ENCODE measurements around the gene CBX7. TPM values are rescaled to one million over a fixed set of nuclear protein-coding genes. Genes with fewer than 3 reads are reported as not detected.
"Not testable (repeated sequence)": the region's sequence is repeated elsewhere in the genome, so short reads cannot be mapped to it uniquely, and the experiment has no call there.

The CBX7 gene
- total RNA-seq, 1 donor from 2014 or later = 5.3 TPM

DNA sequence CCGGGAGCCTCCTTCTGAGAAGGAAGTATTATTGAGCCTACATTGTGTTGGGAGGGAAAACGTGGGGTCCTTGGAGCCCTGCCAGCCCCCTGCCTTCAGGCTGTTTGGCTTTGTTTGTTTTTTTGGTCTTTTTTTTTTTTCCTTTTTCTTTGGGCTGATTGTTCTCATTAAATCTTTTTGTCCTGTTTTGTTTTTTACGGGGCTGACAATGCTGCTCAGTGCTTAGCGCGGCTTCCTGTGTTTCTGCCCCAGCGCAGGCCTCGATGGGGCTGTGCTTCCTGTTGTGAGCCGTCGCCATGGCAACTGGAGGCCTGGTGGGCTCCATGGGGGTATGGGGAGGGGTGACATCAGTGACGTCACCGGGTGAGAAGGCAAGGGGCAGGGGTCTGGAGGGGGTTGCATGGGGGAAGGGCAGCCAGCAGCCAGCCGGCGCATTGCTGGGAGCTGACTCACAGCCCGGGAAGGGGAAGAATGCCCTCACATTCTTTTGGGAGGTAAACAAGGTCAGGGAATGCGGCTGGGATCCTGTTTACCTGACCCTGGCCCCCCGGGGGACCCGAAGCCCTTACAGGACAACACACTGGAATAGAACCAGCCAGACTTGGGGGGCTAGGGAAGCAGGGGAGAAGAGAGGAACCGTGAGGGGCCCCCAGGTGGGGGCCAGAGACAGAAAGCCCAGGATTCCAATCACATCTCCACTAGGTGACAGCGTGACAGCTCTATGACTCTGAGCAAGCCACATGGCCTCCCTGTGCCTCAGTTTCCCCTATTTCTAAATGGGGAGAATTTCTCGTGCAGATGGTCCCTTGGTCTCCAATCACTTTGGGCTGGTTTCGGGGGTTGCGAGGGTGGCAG, 22.2 kb upstream of the CBX7 start:
- DNase-seq (ENCODE audit: low read depth) = peak; percentile 75

DNA sequence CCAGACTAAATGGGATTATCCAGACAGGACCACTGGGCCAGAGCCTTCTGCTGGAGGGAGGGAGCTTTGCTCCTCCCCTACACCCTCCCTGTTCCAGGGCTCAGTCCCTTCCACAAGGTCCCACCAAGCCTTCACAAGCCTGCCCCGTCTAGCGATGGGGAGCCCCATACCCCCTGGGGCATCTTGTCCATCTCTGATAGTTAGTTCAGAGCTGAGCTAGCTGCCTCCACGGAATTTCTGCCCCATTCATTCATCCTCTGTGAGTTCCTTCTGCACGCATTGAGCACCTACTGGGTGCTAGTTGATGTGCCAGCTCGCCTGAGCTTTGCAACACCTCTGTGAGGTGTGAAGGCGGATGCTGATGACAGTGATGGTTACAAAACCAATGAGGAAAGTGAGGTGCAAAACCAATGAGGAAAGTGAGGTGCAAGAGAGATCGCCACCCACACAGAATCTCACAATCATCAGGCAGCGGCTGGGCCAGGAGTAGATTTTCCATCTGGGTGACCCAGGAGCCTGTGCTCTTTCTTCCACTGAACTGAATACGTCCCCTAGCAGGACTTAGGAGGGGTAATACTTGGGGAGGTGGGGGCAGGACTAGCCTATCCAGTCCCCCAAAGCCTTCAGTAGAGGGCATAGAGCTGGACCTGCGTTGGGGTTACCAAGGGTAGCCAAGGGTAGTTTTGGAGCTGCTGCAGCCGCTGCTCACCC, 21.5 kb upstream of the CBX7 start:
- no peak for DNase-seq (ENCODE audit: low read depth)

DNA sequence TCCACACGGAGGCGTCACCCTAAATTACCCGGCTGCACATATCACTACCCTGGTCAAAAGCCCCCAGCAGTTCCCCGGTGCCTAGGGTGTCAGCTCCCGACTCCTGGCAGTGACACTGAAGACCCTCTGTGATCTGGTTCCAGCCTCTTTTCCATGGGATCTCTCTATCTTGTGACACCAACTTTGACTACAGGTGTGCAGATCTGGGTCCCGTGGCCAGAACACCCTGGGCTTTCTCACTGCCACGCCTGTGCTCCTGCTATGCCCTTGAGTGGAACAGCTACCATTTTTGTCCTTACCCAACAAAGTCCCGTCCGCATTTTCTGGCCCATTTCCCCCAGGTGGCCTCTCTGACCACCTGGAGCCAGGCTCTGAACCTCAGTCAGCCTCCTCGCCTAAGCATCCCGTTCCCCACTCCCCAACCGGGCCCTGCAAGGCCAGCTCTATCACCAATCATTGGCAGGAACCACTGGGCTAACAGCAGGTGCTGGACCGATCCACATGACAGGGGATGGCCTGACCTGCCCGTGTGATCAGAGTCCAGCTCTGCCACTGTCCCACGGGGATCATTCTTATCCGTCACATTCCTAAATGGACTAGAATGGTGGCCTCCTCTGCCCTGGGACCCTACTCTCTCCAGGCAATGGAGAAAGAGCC, 20.7 kb upstream of the CBX7 start:
- peak; percentile 35 for DNase-seq (ENCODE audit: low read depth)

DNA sequence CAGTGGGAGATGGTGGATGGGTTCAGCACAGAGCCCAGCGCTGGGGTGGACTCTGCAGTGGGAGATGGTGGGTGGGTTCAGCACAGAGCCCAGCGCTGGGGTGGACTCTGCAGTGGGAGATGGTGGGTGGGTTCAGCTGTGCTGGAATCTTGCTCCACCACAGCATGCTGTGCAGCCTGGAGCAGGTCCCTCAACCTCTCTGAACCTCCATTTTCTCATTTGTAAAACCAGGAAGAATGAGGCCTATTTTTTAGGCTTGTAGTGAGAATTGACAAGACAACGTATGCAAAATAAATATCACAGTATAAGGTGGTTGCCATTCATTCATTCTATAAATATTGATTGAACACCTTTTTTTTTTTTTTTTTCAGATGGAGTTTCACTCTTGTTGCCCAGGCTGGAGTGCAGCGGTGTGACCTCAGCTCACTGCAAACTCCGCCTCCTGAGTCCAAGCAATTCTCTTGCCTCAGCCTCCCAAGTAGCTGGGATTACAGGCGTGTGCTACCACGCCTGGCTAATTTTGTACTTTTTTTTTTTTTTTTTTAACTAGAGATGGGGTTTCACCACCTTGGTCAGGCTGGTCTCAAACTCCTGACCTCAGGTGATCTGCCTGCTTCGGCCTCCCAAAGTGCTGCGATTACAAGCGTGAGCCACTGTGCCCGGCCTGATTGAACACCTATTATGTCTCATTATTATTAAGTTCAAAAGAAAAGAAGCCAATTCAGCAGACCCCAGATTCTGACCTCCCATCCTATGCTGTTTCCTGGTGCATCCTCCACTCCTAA, 20.0 kb upstream of the CBX7 start:
- DNase-seq (ENCODE audit: low read depth) = not testable (repeated sequence)

DNA sequence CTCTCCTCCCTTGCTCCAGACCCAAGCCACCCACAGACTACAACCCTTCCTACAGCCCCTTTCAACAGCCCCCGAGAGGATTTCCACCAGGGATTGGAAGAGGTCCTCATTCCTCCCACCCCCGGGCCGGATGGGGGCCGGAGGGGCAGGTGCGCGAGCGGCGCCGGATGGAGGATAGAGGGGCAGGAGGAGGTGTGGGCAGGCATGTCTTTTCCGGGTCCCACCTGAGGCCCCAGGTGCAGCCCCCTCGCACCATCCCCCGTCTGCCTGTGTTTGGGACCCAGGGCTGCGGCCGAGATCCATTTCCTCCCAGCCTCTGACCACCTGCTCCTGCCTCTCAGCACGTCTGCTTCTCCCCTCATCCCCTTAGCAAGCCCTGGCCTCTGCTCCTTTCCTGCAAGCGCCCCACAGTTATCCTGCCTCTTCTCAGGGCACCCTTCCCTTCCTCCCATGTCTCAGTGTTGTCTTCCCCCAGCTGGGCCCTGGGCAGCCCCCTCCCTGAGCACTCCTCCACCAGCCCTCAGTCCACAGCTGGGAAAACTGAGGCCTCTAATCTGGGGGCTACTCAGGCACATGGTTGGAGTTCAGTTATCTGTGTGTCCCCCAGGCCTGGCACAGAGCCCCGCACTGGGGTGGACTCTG, 19.3 kb upstream of the CBX7 start:
- peak; percentile 70 for DNase-seq (ENCODE audit: low read depth)

DNA sequence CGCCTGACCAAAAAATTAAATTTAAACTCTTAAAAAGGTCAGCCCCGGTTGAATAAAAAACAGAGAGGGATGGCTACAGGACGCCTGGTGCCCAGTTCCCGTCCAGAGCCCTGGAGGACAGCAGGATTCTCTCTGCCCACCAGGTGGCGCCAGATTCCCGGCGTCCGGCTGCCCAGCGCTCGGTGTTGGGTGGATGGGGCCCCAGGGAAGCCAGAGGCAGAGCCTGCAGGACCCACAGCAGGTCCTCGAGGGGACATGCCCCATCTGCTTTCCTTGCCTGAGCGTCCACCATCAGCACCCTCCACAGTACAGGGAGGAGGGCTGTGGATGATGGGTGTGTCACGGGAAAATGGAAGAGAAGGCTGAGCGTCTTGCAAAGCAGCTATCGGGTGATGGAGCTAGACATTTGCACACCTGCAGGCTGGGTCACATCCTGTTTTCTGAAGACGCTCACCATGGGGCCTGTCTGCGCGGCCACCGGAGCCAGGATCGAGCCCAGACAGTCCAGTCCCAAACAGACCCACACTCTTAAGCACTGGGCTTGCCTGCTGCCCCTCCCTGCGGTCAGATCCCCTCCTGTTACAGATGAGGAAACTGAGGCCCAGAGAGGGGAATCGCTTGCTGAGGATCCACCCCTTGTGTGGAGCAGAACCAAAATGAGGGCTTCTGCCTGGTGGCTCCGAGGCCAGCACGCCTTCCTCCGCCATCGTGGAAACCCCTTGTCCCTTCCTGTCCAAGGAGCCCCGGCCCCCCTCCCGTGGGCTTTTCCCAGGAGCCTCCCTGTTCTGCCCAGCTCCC, 18.5 kb upstream of the CBX7 start:
- peak; percentile 85 for DNase-seq (ENCODE audit: low read depth)

DNA sequence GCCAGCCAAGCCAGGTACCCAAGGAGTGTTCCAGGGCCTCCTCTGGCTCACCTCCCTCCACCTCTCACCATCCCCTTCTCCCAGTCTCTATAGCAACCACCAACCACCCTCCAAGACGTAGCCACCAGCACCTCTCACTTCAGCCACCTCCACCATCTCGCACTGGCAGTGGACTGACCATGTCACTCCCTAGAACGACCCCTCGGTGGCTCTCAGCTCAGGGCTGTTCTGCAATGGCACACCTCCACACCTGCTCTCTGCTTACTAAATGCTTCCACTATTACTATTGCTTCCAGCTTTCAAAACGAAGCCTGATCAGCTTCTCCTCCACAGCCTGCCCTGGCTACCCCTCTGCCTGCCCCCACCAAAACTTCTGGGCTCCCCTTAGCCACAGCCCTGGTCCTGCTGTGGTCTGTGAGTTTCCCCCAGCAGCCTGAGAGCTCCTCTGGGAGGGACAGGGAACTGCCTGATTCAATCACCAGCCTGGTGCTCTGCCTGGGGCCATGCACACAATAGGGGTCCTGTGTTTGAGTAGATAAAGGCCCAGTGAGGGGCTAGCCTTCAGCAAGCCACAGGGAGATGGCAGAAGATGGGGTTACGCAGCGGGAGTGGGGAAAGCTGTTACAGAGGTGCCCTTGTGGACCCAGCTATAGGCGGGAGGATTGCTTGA, 17.5 kb upstream of the CBX7 start:
- DNase-seq (ENCODE audit: low read depth) = no peak

DNA sequence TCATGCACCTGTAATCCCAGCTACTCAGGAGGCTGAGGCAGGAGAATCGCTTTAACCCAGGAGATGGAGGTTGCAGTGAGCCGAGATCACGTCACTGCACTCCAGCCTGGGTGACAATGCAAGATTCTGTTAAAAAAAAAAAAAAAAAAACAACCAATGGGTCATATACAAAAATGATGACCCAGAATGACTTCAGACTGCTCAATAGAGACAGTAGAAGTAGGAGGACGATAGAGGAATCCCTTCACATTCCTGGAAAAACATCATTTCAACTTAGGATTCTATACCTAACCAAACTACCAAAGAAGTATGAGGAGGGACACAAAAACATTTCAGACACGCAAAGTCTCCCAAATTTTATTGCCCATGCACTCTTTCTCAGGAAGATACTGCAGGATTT, 14.1 kb upstream of the CBX7 start:
- no peak for DNase-seq (ENCODE audit: low read depth)

DNA sequence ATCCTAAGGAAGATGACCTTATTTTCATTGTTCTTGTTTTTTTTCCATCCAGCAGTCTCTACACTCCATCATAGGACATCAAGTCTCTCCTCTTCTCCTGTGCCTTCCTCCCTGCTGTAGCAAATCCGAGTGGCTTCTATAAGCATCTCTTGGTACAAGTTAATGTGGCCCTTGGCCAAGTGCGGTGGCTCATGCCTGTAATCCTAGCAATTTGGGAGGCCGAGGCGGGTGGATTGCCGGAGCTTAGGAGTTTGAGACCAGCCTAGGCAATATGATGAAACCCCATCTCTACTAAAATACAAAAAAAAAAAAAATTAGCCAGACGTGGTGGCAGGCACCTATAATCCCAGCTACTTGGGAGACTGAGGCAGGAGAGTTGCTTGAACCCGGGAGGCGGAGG, 3.6 kb upstream of the CBX7 start:
- DNase-seq (ENCODE audit: low read depth) = not testable (repeated sequence)

DNA sequence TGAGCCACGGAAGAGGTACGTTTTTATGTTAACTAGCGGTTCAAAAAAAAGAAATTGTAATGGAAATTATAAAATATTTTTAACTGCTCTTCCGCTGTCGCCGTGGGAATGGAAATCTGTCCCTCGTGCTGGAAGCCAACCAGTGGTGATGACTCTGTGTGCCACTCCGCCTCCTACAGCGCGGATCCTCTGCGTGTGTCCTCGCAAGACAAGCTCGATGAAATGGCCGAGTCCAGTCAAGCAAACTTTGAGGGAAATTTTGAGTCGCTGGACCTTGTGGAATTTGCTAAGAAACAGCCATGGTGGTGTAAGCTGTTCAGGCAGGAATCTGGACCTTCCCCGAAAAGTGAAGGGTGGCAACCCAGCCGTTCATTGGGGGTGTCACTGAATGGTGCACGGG, 2.9 kb upstream of the CBX7 start:
- DNase-seq (ENCODE audit: low read depth) = no peak

DNA sequence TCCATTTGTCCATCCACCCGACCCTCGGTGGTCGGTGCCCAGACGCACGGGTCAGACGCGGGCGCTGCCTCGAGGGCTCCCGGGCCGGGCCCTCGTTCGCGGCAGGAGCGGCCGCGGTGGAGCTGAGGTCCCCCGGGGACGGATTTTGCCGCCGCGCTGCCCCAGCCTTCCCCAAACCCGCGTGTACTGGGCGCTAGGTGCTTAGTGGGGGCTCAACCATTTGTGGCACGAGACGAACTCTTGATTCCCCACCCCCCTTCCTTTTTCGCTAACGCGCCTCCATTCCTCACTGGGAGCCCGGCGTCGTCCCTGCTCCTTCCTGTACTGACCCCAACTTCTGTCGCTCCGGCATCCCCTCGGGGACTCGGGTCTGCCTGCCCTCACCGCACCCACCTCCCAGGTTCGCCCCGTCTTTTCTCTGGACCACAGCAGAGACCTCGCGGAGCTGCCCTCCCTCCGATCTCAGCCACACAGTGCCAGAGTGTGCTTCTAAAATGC, 789 bp upstream of the CBX7 start:
- no peak for DNase-seq (ENCODE audit: low read depth)

DNA sequence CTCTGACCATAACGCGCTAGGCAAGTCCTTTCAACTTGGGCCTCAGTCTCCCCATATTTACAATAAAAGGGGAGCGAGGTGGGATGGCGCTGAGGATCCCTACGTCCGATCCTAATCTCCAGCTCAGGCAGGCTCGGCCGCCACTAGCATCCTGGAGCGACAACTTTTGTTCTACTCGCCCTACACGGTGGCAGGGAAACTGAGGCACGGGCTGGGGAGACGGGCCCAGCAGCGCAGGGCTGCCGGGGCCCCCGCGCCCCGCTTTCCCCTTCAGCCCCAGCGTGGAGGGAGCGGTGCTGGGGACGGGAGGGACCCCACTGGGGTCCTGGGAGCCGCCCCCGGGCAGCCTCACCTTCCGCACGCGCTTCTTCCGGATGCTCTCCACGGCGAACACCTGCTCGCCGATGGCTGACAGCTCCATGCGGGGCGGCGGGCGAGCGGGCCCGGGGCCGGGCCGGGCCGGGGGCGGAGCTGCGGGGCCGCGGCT, 413 bp downstream of the CBX7 start:
- DNase-seq (ENCODE audit: low read depth) = no peak

DNA sequence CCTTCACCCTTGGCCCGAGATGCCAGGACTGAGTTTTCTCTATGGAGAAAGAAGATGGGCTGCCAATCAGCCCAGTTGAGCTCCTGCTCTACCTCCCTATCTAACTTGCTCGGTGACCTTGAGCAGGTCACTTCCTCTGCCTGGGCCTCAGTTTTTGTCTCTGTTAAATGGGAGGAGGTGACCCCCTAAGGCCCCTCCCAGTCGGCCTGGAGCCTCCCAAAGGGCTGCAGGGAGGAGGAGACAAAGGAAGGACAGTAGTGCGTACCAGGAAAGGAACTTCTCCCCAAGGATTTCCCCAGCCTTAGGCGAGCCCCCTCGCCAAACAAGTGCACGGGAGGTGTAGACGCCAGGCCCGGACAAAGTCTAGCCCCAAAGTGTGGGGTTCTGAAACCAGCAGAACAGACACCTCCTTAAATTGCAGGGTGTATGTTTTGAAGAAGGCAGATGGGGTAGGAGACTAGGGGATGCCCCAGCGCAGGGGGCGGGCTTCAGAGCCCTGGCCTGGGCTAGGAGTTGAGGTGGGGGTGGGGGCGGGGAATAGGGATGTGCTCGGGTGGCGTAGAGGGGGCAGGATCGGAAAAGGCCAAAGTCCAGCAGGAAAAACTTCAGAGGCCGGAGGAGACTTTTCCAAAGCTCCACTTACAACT, 1.0 kb downstream of the CBX7 start:
- DNase-seq (ENCODE audit: low read depth) = no peak

DNA sequence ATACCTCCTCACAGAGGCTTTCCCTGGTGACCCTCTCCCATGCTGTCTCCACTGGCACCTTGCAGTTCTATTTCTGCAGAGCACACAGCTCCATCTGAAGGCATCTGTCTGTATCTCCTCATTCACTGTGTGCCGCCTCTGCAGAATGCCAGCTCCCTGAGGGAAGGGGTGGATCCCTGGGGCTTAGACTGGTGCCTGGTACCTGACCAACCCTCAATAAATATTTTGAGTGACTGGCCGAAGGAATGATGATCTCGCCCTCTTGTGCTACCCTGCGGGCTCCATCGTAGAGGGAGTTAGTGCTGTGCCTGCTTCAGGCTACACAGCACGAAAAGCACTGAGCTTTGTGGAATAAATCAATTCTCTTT, 1.6 kb downstream of the CBX7 start:
- DNase-seq (ENCODE audit: low read depth) = no peak

DNA sequence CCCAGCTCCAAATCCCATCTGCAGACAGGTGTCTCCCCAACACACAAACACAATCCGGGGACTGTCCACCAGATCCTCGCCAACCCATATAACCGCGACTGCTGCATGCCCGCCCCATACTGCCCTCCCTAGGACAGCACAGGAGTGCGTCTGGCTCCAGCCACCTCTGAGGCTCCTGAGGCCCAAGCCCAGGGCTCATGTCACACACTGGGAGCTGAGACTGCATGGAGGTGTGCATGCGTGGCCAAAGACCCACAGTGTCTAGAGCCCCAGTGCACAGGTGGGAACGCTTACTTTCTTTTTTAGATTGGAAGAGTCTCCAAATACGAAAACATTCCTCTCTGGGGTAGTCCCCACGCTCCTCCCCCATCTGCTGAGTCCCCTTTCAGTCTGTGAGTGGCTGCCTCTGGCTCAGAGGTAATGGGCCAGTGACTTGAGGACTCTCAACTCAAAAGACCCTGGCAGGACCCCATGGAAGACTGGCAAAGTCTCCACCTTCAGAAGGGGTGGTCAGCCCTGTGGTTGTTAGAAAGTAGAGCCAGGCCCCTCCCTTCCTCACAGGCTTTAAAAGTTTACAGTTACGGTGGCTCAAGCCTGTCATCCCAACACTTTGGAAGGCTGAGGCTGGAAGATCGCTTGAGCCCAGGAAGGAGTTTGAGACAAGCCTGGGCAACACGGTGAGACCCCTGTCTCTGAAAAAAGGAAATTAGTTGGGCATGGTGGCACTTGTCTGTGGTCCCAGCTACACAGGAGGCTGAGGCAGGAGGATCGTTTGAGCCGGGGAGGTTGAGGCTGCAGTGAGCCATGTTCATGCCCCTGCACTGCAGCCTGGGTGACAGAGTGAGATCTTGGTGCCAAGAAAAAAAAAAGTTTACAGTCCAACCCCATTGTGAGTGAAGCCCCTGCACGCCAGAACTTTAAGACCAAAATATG, 2.3 kb downstream of the CBX7 start:
- DNase-seq (ENCODE audit: low read depth) = no peak

DNA sequence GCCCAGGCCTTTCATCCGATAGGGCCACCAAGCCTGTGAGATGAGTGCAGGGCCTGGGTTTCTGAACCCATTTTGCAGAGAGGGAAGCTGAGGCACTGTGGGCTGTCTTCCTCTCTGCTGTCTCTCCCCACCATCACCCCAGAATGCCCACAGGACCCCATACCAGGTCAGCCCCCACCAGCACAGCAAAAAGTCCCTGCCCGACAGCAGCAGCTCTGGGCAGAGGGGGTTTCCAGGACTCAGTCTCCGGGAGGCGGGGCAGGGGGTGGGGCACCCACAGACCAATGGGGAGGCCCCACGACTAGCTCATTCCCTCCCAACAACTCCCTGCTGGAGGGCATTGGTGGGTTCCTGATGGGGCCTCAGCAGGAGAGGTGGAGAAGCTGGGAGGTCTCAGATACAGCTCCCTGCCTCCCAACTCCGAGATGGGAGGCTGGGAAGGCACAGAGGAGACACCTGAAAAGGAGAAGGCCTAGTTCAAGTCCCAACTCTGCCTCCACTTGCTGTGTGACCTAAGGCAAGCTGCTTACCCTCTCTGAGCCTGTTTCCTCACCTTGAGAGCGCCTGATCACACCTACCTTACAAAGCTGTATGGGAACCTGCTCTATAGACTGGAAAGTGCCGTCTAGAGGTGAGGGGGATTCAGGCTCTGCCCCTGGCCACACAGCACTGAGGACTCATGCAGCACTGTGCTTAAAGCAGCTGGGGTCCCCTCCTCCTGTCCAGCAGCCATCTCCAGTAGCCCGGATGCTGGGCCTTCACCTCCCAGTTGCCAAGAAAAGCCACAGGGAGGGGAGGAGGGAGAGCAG, 3.5 kb downstream of the CBX7 start:
- DNase-seq (ENCODE audit: low read depth) = no peak

All from myocyte (in vitro differentiated cells).